ENCODE measurements around the gene UST. TPM values are rescaled to one million over a fixed set of nuclear protein-coding genes. Genes with fewer than 3 reads are reported as not detected.

The UST gene
- total RNA-seq, 2 donors from 2014 or later: 15.3 to 16.3 TPM

GRCh38 chr6:149050160-149050559 is 303.3 kb downstream of the UST start:
- H3K4me1 ChIP-seq (ENCODE audit: control insufficient read depth, insufficient read depth, low read length): no peaks in the 10 kb centered on the region
- 100% methylated on average over 1 of the region's 1 CpG; no CpG with 5 or more reads in 1 of the 2 experiments for WGBS, 2 experiments (ENCODE audit: insufficient coverage in 1 of 2, insufficient read length in 1 of 2)
- H3K36me3 ChIP-seq (ENCODE audit: control insufficient read depth, insufficient read depth, low read length): no peaks in the 10 kb centered on the region
- H3K4me3 ChIP-seq (ENCODE audit: low read length): no peak overlapping the region
- H3K36me3 Mint-ChIP-seq (ENCODE audit: low read depth): no peaks in the 10 kb centered on the region
- no peak for TF ChIP-seq CTCF (conservative IDR thresholded peaks at IDR 0.05)
- H3K27ac Mint-ChIP-seq: no peak overlapping the region
- no peak overlapping the region for H3K4me3 Mint-ChIP-seq
- H3K9ac ChIP-seq (ENCODE audit: extremely low read depth, low read length, poor library complexity, severe bottlenecking): no peak overlapping the region
- H3K9me3 Mint-ChIP-seq: no peaks in the 10 kb centered on the region
- no peaks in the 10 kb centered on the region for H3K9me3 ChIP-seq (ENCODE audit: control insufficient read depth, low read length)
- no peak overlapping the region for H3K27ac ChIP-seq (ENCODE audit: low read depth, low read length)
- H3K27me3 ChIP-seq (ENCODE audit: control insufficient read depth, insufficient read depth, low read length, poor library complexity, severe bottlenecking): no peaks in the 10 kb centered on the region
- H3K4me1 Mint-ChIP-seq: peaks cover 7% of the 10 kb centered on the region
- H3K27me3 Mint-ChIP-seq (ENCODE audit: insufficient read depth): no peaks in the 10 kb centered on the region
- DNase-seq: no peak

- Mint-ChIP-seq H3K36me3 (ENCODE audit: low read depth) (no peaks in the 10 kb centered on the region), H3K27ac (no peak overlapping the region), H3K4me1 (peaks cover 12% of the 10 kb centered on the region), H3K4me3 (no peak overlapping the region), H3K9me3 (no peaks in the 10 kb centered on the region), H3K27me3 (ENCODE audit: insufficient read depth) (no peaks in the 10 kb centered on the region)
- Histone ChIP-seq H3K36me3 (ENCODE audit: control insufficient read depth, insufficient read depth, low read length) (no peaks in the 10 kb centered on the region), H3K4me1 (ENCODE audit: control insufficient read depth, insufficient read depth, low read length) (no peaks in the 10 kb centered on the region), H3K4me3 (ENCODE audit: low read length) (no peak overlapping the region), H3K9me3 (ENCODE audit: control insufficient read depth, low read length) (no peaks in the 10 kb centered on the region), H3K27me3 (ENCODE audit: control insufficient read depth, insufficient read depth, low read length, poor library complexity, severe bottlenecking) (no peaks in the 10 kb centered on the region), H3K9ac (ENCODE audit: extremely low read depth, low read length, poor library complexity, severe bottlenecking) (no peak overlapping the region), H3K27ac (ENCODE audit: low read depth, low read length) (no peak overlapping the region)
- TF ChIP-seq CTCF (conservative IDR thresholded peaks at IDR 0.05): no peak
- 92 to 100% methylated on average over 5 to 6 of the region's 6 CpGs for WGBS, 2 experiments (ENCODE audit: insufficient coverage in 1 of 2, insufficient read length in 1 of 2)
- DNase-seq: no peak
Observed at GRCh38 chr6:149052350-149053106, 305.7 kb downstream of the UST start.

- TF ChIP-seq CTCF (conservative IDR thresholded peaks at IDR 0.05): no peak
- H3K27ac ChIP-seq (ENCODE audit: low read depth, low read length): peak overlapping the region; percentile 54
- no peaks in the 10 kb centered on the region for H3K4me1 ChIP-seq (ENCODE audit: control insufficient read depth, insufficient read depth, low read length)
- no peaks in the 10 kb centered on the region for H3K27me3 ChIP-seq (ENCODE audit: control insufficient read depth, insufficient read depth, low read length, poor library complexity, severe bottlenecking)
- no peak overlapping the region for H3K4me3 ChIP-seq (ENCODE audit: low read length)
- Mint-ChIP-seq H3K9me3 (no peaks in the 10 kb centered on the region), H3K27ac (no peak overlapping the region), H3K27me3 (ENCODE audit: insufficient read depth) (no peaks in the 10 kb centered on the region), H3K36me3 (ENCODE audit: low read depth) (no peaks in the 10 kb centered on the region), H3K4me3 (no peak overlapping the region), H3K4me1 (peaks cover 12% of the 10 kb centered on the region)
- H3K9ac ChIP-seq (ENCODE audit: extremely low read depth, low read length, poor library complexity, severe bottlenecking): no peak overlapping the region
- WGBS, 2 experiments (ENCODE audit: insufficient coverage in 1 of 2, insufficient read length in 1 of 2): 88% methylated on average over 4 of the region's 4 CpGs; no CpG with 5 or more reads in 1 of the 2 experiments
- no peak for DNase-seq
- no peaks in the 10 kb centered on the region for H3K36me3 ChIP-seq (ENCODE audit: control insufficient read depth, insufficient read depth, low read length)
- H3K9me3 ChIP-seq (ENCODE audit: control insufficient read depth, low read length): no peaks in the 10 kb centered on the region
Observed at GRCh38 chr6:149053848-149054558, 307.2 kb downstream of the UST start.
